Activated gamma-delta T cell treated with anti-CD3 and anti-CD28 coated beads, Interleukin-2, amount 50 U/mL, for 16 hours (primary cell): Measurements from ENCODE around the gene GRIA1.

Source experiments
- DNase-seq: peaks from one replicate; pipeline ENCODE4 v3.0.0-alpha.2; 2020; ENCODE audit warnings: low read depth

The GRIA1 gene

DNA sequence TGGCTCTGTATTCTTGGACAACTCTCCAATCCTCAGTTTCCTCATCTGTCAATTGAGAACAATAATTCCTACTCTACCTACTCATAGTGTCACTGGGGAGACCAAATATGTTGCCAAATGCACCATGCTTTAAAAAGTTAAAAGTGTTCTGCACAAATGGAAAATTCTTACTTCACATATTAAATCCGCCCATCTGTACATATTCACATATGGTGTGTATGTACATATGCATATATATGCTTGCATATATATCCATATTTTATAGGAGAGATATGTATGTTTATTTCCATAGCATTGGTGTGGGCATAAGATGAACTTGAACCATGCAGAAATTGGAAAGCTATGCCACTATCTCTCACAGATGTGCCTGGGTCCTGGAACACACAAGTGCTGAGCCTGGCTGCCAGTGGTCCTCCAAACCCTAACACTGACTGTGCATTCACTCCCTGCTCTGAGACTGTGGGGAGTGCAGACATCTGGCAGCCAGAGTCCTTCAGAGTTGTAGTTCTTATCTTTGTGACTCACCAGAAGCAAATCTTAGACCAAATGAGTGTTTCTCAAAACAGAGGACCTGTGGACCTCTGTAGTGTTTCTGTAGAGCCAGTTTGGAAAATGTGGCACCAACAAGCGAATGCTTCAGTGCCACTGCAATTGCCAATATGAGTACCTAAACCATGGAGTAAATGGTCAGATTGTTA is 168.7 kb downstream of the GRIA1 start:
- DNase-seq, result no peak

DNA sequence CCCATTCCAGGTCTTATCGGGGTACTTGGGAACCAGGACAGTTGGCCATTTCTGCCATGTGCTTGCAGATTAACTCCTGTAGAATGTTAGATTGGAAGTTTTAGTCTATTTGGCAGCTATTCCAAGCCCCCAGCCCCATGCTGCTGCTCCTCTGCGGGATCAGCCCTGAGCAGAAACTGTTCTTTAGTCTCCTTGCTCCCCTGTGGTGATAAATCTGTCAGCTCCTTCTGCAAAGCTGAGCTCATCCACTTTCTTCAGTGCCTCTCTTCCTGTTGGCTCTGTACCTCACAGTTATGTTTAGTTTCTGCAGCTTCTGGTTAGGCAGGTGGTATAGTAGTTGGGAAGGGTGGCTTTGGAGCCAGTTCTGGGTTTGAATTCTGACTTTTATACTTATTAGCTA is 170.4 kb downstream of the GRIA1 start:
- no peak for DNase-seq

DNA sequence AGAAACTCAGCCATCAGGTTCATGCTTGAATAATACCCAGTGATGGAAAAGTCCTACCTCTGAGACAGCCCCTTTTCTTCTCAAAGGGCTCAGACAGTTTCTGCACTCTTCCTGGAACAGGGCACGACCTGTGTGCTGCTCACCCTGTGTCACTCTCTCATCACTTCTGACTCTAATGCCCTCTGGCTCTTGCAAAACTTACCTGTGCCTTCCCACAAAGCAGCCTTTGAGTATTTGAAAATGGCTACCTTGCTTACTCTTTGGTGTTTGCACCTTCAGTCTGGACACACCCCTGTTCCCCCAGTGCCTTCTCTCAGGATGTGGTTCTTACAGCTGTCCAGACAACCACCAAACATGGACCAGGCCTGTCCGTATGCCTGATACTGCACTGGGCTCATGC is 171.4 kb downstream of the GRIA1 start:
- no peak for DNase-seq

DNA sequence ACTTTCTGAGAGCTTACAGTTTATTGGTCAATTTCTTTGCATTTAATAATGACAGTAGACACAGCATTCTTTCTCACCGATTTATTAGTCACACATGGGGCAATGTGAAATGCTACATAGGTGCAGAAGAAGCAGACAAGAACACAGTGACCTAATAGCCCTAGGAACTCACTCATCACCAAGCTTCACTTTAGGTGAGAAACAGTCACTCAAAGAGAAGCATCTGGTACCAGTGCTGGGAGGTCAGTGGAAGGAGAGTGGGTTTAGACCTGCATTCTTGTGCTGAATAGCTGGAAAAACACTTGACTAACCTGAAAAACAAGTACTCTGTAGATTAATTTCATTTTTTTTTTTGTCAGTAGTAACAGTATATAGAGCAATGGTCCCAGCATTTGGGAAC is 179.6 kb downstream of the GRIA1 start:
- DNase-seq, result no peak

DNA sequence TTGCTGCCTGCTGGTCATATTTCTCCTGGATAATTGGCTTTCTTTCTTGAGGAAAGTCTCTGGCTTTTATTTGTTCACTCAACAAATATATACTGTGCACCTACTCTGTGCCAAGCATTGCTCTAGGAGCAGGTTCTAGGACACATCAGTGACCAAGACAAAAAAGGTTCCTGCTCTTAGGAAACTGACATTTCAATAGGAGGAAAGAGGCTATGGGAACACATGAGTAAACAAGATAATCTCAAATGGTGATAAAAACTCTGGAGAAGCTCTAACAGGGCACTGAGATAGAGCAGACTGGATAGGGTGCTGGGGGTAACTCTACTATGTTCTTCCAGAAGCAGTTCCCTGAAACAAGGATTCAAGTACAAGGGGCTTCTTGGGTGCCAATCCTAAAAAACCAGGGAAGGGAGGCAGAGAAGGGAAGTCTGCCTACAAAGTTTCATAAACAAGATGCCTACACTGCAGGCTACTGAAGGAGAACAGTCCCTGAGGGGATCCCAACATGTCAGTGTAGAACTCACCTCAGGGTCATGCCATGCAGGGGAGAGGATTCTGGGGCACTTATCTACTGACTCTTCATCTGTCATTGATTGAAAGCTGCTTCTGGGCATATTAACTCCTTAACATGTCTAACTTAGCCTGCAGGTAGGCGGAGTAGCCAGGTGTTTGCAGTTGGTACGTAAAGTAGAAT is 181.3 kb downstream of the GRIA1 start:
- no peak for DNase-seq

DNA sequence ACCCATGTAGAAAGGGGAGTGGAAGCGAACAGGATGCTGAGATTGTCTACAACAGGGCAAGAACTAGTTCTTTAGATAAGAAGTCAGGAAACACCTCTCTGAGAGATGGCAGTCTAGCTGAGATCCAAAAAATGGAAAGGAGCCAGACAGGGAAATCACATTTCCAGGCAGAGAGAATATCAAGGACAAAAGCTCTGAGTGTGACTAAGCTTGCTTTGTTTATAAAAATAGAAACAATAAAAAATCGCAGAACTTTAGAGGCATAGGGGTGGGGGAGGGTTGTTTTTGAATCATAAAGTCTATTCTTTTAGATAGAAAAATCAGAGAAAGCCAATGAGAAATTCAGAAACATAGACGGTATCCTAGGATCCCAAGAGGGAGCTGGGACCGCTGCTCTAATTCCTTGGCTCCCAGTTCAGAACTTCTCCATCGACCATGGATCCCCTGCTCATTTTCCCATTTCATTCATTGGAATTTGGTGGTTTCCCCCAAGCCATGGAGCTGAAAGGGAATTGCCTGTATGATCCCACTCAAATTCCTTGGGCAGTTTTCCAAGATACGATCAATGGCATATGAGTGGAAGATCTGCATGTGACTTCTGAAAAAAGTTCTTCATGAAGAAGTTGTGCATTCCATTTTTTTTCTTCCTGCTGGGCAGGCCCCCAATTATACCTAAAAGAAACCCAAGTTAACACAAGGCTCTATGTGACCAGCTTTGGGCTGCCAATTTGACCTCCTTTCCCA is 182.0 kb downstream of the GRIA1 start:
- no peak for DNase-seq

DNA sequence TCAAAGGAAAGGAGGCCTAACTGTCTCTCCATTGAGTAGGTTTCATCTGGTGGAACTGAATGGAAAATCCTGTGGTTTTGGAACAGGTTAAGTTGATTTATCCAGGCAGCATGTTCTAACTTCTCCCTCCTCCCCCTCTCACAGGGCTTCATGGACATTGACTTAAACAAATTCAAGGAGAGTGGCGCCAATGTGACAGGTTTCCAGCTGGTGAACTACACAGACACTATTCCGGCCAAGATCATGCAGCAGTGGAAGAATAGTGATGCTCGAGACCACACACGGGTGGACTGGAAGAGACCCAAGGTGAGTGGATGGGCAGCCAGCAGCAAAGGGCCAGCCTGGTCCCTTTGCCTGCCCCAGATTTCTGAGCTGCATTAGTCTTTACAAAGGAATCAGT is 183.9 kb downstream of the GRIA1 start:
- DNase-seq, result no peak

DNA sequence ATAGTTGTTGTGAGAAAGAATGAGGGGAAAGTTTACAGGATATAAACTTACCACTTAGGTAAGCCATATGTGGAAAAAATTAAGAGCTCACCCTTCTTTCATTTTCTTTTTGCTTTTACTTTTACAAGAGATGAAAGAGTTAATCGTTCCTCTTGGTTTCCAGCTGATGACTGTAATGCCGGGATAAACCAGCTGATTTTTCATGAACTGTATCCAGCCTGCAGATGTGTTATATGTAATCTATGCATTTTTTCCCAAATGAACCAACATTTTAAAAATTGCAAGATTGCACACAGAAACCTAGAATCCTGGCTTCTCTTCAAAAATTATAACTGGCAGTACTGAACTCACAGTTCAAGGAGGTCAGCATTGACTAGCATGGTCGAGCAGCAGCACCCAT is 185.9 kb downstream of the GRIA1 start:
- no peak for DNase-seq

DNA sequence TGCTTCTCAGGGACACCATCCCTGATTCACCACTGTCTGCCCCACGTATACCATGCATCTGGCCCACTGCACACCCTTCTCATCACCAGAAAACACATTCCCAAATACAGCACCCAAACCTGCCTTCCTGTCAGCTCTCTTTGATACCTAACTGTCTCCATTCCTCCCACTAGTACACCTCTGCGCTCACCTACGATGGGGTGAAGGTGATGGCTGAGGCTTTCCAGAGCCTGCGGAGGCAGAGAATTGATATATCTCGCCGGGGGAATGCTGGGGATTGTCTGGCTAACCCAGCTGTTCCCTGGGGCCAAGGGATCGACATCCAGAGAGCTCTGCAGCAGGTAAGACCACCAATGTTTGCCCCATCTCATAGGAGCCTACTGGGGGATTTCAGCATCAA is 186.4 kb downstream of the GRIA1 start:
- DNase-seq, result no peak

DNA sequence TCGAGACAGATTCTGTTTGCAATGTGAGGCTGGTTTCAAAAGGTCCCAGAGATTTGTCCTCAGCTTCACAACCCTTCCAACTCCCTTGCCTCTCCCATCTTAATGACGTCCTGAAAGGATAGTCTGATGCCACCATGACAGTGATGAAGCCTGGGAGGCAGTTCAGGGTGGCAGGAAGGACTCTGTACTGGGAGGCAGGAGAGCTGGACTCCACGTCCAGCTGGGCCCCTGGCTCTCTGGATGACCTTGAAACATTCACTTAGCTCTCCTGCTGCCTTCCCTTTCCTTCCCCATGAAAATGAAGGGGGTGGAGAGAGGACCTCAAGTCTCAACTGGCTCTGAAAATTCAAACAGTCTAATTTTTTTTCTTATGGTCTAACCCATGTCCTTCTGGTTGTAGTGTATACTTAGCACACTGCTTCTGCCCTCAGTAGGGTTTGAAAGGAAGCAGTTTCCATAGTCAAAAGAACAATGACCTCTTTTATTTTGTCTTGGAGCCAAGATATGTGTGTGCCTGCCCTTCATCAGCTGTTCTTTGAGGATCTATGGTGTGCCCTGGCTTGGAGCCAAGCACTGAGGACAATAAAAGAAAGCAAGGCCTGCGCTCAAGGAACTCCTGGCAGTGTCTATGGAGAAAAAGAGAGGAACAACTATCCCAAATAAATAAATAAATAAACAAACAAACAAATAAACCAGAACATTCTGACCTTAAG is 188.3 kb downstream of the GRIA1 start:
- DNase-seq, result no peak

DNA sequence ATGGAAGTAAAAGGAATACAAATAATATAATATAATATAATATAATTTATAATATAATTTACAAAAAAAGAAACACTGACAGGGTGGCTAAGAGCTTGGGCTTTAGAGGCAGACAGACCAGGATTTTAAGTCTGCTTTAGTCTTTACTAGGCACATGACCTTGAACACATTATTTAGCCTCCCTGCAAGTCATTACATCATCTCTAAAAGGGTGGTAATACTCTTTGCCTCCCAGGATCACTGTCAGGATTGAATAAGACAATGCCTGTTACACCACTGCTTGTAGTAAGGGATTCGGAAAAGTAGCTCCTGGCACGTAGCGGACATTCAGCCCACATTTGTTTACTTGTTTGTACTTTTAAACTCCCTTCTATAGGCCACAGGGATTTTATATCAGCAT is 199.8 kb downstream of the GRIA1 start:
- DNase-seq, result no peak

DNA sequence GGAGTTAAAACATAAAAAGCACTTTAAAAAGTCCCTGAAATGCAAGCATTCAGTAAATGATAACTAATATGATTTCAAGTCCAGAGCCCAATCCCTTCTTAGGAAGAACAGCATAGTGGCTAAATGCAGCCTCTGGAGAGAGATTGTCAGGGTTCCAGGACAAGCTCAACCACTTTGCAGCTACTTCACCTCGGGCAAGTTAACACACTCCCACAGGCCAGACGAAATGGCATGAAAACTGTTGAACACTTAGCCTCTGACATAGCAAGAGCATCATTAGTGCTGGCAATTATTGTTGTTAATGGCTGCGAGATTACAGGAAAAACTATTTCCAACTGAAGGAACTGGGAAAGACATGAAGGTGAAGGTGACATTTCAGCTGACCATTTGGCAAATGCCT is 205.8 kb downstream of the GRIA1 start:
- no peak for DNase-seq

DNA sequence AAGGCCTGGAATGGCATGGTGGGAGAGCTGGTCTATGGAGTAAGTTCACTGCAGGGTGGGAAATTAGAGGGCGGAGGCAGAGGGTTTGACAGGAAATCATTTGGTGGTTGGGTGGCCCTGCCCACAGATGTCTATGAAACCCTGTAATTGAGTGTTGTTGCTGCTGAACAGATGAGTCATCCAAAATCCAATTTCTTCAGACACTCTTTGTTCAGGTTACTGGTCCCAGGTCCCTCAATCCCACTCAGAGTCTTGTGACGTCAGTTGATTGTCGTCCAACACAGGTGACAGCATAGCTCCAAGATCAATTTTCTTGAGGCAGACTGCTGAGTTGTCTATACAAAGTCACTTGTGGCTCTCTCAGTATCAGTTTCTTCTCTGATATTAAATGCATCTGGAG is 208.6 kb downstream of the GRIA1 start:
- DNase-seq, result no peak

DNA sequence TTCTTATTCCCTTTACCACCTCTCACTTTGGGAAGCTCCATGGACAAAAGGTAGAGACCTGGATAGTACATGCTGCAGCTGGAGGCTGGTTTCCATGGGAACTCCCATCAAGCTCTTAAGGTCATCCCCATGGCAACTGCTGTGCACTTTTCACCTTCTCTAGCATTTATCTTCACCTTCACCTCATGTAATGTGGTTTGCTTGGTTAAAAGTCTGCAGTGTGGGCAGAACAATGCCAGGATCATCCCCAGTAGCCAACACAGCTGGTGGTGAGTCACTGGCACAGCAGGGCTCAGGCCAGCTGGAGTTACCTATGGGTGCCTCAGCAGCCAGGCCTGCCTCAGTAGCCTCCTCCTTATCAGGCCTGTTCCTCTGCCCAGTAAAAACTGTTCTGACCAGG is 210.5 kb downstream of the GRIA1 start:
- no peak for DNase-seq

DNA sequence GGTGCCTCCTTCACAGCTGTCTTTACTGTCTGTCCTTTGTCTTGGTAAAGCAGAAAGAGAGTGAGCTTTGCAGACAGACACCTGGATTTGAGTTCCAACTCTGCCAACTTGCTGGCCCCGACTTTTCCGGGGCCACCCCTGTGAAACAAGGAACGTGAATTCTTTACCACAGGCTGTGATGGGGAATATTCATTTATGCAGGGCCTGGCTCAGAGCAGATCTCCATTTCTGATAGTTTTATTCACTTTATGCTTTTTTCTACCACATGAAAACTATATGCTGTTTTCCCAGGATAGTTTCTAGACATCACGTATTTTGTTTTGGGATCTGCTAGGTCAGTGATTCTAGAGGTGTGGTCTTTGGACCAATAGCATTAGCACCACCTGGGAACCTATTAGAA is 211.8 kb downstream of the GRIA1 start:
- no peak for DNase-seq

DNA sequence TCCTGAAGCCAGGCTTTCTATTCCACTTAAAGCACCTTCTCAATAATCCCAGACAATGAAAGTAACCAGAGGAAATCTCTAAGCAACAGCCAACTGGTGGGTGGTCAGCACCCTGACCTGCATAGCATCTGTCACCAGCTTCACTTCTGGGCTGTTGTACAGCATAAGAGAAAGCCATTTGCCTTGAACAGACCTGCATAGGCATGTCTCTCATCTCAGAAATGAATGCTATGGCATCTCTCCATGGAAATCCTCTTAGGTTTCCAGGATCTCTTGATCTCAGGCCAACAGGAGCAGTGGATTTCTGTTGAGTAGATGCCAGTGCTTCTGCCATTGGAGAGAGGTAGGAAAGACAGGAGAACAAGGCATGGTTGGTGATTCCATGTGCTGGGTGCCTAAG is 213.6 kb downstream of the GRIA1 start:
- no peak for DNase-seq

DNA sequence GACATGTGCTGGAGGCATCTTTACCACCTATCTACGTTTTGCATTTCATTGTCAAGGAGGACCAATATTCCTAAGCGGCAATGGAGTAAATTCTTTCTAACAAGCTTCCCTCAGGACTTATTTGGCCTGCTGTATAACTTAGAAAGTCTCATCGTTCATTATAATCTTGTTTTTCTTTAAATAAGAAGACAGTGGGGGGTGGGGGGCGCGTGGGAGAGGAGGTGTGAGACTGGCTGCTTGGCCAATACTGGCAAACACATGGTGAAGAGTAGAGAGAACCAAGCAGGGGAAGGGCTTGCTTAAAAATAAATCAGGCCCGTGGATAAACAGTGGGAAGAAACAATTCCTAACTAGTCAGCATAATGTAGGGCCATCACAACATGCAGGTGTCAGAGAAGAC is 217.2 kb downstream of the GRIA1 start:
- DNase-seq, result no peak

DNA sequence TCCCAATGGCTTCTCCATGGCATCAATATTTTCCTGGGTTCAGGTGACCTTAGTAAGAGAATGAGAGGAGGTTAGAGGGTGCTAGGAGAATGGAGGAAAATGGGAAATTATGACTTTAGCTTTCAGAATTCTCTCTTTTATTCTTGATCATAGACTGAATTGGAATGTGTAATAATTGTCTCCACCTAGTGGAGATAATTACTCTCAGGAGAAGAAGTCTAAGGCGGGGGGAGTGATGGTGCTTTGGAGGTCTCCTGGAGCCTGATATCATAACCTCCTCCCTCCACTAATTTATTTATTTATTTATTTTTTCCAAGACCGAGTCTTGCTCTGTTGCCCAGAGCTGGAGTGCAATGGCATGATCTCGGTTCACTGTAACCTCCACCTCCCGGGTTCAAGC is 221.3 kb downstream of the GRIA1 start:
- DNase-seq, result no peak

DNA sequence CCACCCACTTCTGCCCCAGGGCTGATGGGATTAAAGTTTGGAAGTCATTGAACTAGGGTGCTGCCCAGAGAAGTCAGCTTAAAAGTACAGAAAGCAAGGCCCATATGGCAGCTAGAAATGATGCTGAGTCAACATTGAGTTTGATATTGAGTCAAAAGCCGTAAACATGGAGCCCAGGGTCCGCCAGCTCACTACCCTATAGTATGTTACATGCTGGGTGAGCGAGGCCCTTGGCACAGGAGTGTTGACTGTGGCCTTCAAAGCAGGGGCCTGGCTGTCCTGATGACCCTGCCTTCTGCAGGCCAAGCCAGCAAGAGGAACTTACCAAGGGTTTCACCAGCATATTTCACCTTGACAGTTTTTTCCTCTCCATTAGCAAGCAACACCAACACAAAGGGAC is 222.5 kb downstream of the GRIA1 start:
- no peak for DNase-seq

DNA sequence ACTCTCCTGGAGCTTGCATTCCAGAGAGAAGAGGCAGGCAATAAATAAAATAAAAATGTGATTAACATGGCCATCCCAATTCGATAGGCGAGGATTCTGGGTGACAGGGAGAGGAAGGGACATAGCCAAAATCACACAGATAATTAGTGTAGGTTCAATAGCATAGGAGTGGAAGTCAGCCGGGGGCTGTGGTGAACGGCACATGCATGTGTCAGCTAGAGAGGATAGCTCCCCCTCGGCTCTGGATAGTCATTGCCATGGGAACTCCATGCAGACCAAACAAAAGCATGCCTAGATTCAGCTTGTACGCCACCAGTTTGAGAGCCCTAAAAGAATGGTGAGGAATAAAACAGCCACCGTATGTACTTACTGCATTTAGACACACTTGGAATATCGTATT is 223.5 kb downstream of the GRIA1 start:
- no peak for DNase-seq

DNA sequence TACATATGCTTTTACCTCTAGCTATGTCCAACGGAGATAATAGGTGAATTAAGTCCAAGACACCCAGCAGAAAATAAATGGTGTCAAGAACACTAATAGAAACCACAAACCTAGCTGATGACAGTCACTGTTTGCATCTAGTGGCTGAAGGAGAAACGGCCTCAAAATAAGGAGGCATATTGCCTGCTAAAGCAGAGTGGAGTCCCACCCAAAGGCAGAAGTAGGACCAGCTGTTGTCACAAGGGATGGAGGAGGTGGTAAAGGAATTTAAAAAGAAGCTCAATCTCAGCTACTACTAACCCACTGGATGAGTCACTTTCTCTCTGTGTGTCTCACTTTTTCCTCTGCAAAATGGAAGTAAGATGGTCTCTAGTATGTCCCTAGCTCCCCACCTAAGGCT is 224.3 kb downstream of the GRIA1 start:
- DNase-seq, result no peak

DNA sequence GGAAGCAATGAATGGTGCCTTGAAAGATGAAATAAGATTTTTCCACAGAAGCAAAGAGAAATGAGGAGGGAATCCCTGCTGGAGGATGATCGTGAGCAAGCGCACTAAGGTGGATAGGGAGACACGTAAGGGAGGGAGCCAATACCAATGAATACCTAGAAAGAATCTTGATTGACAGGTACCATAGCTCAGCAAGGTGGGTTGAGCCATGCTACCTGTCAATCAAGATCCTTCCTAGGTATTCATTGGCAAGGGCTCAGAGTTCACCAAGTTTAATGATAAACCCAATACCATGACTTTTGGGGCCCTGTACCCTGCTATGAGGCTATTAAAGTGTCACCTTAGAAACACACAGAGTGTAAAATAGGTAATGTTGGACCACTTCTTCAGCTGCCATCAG is 226.8 kb downstream of the GRIA1 start:
- DNase-seq, result no peak

DNA sequence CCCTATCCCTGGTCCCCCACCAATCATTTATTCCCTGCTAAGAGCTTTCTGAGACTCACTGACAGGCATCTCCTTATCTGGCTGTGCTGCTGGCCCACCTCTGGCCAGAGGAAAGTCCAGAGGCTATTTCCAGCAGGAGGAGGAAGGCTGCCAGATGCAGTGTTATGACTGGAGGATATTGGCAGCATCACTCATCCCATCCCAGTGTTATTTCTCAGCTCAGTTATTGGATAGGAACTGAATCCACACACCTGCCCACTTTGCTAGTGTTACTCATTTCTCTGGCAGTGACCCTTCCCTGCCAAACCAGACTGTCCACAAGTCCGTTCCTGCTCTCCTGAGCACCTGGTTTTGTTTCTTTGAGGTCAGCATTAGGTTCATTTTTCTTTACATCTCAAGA is 228.2 kb downstream of the GRIA1 start:
- DNase-seq, result no peak
